Activated naive CD4-positive, alpha-beta T cell treated with anti-CD3 and anti-CD28 coated beads, Interleukin-2, amount 50 U/mL, for 24 hours (primary cell): Measurements from ENCODE around the gene PCSK6.

ENCODE experiments used
- H3K27ac Mint-ChIP-seq: one replicate; pipeline ENCODE4 v1.8.0; 2021; ENCODE audit warnings: mild to moderate bottlenecking, mixed read lengths
- H3K27me3 Mint-ChIP-seq: one replicate; pipeline ENCODE4 v1.8.0; 2021; ENCODE audit warnings: mixed read lengths
- H3K36me3 Mint-ChIP-seq: one replicate; pipeline ENCODE4 v1.8.0; 2021; ENCODE audit warnings: mixed read lengths
- H3K4me1 Mint-ChIP-seq: one replicate; pipeline ENCODE4 v1.8.0; 2021; ENCODE audit warnings: mixed read lengths
- H3K4me3 Mint-ChIP-seq: one replicate; pipeline ENCODE4 v1.8.0; 2021; ENCODE audit warnings: mild to moderate bottlenecking, mixed read lengths
- H3K9me3 Mint-ChIP-seq: one replicate; pipeline ENCODE4 v1.8.0; 2021; ENCODE audit warnings: mixed read lengths

PCSK6 gene

DNA sequence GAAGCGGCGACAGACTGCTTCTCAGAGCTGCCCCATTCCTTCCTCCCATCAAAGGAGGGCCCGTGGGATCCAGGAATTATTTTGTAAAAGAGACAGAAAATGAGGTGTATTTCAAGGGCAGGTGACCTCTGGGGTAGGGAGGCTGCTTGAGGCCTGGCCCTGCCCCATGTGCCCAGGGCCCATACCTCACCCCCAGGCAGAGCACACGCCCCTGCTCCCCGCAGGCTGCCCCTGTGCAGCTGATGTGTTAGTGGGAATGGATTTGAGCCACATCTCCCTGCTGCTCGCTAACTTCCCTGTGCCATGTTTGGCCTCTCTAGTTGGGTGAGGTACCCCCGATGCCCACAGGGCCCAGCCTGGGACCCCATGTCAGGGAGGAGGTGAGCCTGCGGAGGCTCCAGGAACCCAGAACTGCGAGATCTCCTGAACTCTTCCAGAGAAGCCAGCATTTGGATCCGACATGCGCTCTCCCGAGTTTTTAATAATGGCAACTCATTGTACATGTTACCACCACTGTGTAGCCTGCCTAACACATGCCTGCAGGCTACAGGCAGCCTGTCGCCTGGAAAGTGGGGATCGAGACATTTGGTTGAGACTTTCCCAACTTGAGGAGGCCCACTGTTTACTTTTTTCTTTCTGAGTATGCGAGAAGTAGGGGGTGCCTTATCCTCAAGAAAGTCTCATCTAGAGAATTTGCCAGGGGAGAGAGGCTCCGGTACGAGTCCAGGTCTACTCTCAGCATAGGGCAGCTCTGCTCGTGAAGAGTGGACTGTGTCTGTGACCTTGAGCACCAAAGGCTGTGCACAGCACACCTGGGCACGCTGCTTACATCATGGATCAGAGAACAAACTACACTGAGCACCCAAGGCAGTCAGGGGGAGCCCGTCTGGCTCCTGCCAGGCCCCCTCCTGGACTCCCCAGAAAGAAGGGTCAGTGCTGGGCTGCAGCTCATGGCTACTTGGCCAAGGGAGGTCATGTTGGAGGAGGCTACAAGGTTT, 36.1 kb downstream of the PCSK6 start:
- H3K27ac Mint-ChIP-seq, result no peak overlapping the region
- peaks cover 18% of the 10 kb centered on the region for H3K27me3 Mint-ChIP-seq
- H3K36me3 Mint-ChIP-seq, result no peaks in the 10 kb centered on the region

DNA sequence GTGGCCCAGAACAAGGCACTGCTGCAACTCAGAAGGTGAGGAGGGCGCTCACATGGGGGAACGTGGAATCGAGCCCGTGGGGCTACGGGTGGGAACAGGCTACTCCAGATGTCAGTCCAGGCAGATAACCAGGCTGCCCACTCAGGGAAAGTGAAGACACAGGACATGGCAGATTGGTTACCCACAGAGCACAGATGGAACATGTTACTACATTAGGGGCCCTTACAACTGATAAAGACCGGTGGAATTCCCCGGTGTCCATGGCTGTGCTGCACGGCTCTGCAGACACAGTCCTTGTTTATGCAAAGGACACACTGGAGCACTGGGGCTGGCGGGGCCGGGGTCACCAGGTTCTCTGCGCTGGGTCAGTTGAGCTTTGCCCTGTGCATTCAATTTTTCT, 36.9 kb downstream of the PCSK6 start:
- Mint-ChIP-seq H3K27me3 (peaks cover 18% of the 10 kb centered on the region), H3K4me1 (no peaks in the 10 kb centered on the region), H3K27ac (no peak overlapping the region), H3K4me3 (no peak overlapping the region), H3K9me3 (no peaks in the 10 kb centered on the region), H3K36me3 (no peaks in the 10 kb centered on the region)

More for the DNA sequence above, 36.1 kb downstream of the PCSK6 start:
- Mint-ChIP-seq H3K4me1 (no peaks in the 10 kb centered on the region), H3K9me3 (no peaks in the 10 kb centered on the region), H3K4me3 (no peak overlapping the region)

DNA sequence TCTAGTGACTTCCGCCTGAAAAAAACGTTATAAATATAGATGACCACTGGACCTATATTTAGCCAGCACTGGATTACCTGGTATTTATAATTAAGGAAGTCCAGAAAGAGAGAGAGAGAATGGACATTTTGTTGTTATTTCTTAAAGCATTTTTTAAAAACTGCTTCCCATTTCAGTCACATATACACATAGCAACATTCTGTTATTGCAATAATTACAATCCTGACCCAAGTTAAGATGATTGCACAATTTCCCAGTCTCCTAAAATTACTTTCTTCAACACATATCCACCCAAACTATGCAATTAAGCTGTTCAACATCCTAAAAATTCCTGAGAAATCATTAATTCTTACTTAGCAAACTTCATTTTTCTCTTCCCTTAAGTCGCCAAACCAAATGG, 37.7 kb downstream of the PCSK6 start:
- no peaks in the 10 kb centered on the region for H3K36me3 Mint-ChIP-seq
- H3K4me1 Mint-ChIP-seq, result no peaks in the 10 kb centered on the region
- H3K9me3 Mint-ChIP-seq, result no peaks in the 10 kb centered on the region
- H3K27ac Mint-ChIP-seq, result no peak overlapping the region
- H3K27me3 Mint-ChIP-seq, result peaks cover 18% of the 10 kb centered on the region
- H3K4me3 Mint-ChIP-seq, result no peak overlapping the region

DNA sequence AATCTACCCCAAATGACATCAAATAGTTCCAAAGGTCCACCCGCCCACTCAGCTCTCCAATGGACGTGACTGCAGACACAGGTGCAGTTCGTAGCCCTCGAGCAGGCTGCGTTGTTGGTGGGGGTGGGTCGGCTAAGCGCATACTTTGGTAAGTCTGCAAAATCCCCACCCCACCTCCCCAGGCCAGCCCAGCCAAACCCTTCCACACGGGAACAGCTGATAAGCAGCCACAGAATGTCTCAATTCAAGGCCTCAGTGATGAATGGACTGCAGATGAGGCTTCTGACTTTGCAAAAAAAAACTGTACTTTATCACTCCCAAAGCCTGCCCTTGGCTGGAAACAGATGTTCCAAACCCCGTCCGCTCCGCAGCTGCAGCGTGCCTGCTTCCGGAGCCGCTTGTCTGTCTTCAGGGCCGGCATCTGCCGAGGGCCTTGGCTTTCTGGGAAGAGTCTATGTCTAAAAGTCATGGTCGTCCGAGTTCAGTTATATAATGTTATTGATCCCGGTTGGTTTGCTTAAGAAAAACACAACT, 38.2 kb downstream of the PCSK6 start:
- Mint-ChIP-seq H3K27me3 (peaks cover 18% of the 10 kb centered on the region), H3K4me1 (no peaks in the 10 kb centered on the region), H3K4me3 (no peak overlapping the region), H3K36me3 (no peaks in the 10 kb centered on the region), H3K9me3 (no peaks in the 10 kb centered on the region), H3K27ac (no peak overlapping the region)

DNA sequence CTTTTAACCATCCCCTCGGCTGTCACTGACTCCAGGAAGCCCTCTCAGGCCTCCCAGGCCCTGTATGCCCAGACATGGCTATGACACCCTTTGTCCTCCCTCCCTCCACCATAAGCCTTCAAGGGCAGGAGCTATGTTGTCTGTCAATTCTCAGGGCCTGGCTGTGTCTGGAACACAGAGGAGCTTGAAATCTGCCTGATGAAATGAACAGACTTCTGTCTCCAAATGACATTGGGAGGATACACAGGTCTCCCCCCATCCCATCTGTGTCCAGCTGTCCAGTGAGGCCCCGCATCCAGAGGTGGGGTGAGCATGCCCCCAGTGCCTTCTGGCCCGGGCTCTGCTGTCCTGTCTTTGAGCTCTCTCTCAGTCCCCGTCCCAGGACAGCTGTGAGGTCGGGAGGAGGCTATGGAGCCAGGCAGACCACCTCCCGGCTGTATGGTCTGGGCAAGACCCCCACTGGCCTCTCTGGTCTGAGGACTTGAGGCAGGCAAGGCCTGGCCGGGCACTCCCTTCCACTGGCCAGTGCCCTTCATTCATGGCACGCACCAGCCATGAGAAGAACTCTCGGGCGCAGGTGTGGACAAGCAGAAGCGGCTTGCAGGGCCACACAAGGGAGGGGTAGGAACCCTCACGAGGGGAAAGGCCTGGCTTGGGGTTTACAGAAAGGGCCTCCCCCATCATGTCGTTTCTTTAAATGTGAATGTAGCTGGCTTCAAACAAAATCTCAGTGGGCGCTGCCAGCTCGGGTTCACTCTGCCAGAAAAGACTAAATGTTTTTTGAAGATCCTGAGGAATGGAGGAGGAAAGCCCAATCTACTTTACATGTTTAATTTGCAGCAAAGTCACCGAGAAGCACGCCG, 38.9 kb downstream of the PCSK6 start:
- H3K4me3 Mint-ChIP-seq, result no peak overlapping the region
- peaks cover 15% of the 10 kb centered on the region for H3K27me3 Mint-ChIP-seq
- H3K4me1 Mint-ChIP-seq, result no peaks in the 10 kb centered on the region
- H3K9me3 Mint-ChIP-seq, result no peaks in the 10 kb centered on the region
- H3K36me3 Mint-ChIP-seq, result no peaks in the 10 kb centered on the region
- no peak overlapping the region for H3K27ac Mint-ChIP-seq

DNA sequence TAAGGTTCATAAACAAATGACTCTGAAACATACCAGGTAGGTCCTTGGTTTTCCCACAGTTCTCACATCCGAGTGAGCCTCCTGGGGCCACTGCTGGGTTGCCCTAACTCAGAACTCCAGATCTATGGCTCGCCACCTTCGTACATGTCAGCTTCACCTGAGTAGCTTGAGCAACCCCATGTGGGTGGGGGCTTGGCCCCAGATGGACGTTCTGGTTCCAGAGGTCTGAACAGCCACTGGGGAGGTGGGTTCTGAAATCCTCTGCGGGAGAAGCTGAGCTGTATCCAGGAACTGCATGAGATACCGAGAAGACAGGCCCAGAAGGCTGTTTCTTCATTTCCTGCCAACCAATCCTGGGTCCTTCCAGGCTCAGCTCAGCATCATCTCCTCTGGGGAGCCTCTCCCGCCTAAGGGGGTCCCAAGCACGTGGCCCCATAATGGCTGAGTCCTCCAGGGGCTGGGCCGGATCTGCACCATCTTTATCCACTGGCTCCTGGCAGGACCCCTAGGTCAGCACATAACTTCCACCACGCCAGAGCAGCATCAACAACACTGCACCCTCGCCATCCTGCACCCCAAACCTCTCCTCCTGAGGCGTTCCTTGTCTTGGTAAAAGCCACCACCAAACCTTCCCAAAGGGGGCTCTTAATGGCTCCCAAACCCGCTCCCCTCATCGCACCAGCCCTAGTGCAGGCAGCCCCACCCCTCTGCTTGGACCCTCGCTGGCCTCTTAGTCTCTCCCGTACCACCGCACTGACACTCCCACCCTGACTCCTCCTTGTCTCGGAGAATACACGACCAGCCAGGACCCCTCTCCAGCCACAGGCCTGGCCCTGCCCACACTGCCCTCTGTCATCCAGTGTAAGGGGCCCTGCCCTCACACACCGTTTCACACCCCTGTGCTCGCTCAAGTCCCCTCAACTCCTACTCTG, 39.8 kb downstream of the PCSK6 start:
- H3K4me1 Mint-ChIP-seq, result no peaks in the 10 kb centered on the region
- H3K36me3 Mint-ChIP-seq, result no peaks in the 10 kb centered on the region
- H3K9me3 Mint-ChIP-seq, result no peaks in the 10 kb centered on the region
- no peak overlapping the region for H3K27ac Mint-ChIP-seq
- peaks cover 15% of the 10 kb centered on the region for H3K27me3 Mint-ChIP-seq
- H3K4me3 Mint-ChIP-seq, result no peak overlapping the region

DNA sequence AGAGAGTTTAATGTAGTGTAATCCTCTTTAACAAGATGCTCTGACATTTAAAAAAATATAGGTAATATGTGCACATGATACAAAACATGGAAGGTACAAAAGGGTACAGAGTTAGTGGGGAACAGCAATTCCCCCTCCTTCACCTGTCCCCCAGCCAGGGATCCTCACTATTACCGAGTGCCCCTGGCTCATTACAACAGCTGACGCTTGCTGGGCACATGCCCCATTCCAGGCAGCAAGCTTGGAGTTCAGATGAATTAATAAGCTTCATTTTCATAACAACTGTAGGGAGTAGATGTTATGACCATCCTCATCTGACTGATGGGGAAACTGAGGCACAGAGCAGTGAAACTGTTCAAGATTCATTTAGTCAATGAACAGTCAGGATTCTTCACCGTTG, 41.2 kb downstream of the PCSK6 start:
- no peaks in the 10 kb centered on the region for H3K36me3 Mint-ChIP-seq
- H3K27ac Mint-ChIP-seq, result no peak overlapping the region
- H3K27me3 Mint-ChIP-seq, result peaks cover 15% of the 10 kb centered on the region

DNA sequence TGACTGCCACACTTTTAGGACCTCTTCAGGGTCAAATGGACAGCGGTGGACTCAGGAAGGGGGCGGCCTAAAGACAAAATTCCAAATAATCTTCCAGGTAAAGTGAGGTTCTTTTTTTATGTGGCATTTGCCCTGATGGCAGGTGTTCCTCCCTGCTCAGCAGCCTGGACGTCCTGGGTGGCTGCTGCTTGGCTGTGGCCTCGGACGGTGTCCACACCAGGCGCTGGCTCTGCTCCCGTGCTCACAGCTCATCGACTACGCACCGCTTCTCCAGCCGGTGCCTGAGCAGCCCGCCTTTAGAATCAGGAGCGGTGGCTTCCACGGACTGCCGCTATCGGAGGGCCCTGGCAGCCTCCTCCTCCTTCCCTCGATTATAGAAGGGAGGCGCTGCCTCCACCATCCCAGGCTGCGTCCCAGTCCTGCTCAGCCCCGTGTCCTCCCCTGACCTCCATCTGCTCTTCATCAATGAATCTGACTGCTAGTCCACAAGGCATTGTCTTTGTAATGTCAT, 41.9 kb downstream of the PCSK6 start:
- Mint-ChIP-seq H3K27me3 (peaks cover 14% of the 10 kb centered on the region), H3K9me3 (no peaks in the 10 kb centered on the region), H3K4me1 (no peaks in the 10 kb centered on the region), H3K27ac (no peak overlapping the region), H3K36me3 (no peaks in the 10 kb centered on the region), H3K4me3 (no peak overlapping the region)

More for the DNA sequence above, 41.2 kb downstream of the PCSK6 start:
- H3K9me3 Mint-ChIP-seq, result no peaks in the 10 kb centered on the region
- no peak overlapping the region for H3K4me3 Mint-ChIP-seq
- no peaks in the 10 kb centered on the region for H3K4me1 Mint-ChIP-seq

GRCh38 chr15:101447168-101447533, 42.4 kb downstream of the PCSK6 start:
- H3K9me3 Mint-ChIP-seq, result no peaks in the 10 kb centered on the region
- H3K27ac Mint-ChIP-seq, result no peak overlapping the region
- H3K36me3 Mint-ChIP-seq, result no peaks in the 10 kb centered on the region
- H3K27me3 Mint-ChIP-seq, result peaks cover 11% of the 10 kb centered on the region
- H3K4me3 Mint-ChIP-seq, result no peak overlapping the region
- H3K4me1 Mint-ChIP-seq, result no peaks in the 10 kb centered on the region

DNA sequence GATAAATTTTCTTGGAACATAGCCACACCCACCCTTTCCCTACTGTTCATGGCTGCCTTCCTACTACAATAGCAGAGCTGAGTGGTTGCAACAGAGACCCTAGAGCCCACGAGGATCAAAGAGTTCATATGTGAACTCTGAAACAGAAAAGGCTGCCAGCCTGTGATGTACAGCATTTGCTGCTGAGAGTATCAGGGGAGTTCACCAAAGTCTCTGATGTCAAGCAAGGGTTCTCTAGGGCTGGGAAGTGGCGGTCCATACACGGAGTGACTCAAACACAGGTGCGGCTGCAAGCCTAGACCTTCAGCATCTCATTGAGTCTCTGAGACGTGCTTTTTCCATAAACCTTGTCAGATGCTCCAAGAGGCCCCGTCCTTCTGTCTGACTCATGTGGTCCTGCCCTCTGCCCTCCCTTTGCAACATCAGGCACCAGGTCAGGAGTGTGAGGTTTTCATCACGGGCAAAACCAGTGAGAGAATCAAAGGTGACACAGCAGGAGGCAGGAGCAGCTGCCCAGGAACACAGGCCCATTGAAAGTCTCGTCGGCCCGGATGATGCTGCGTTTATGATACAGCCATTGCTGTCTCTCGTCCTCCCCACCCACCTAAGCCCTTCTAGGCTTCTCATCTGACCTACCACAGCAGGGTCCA, 42.9 kb downstream of the PCSK6 start:
- Mint-ChIP-seq H3K4me1 (peaks cover under 1% of the 10 kb centered on the region), H3K27ac (peak overlapping the region; percentile 33), H3K36me3 (no peaks in the 10 kb centered on the region), H3K9me3 (no peaks in the 10 kb centered on the region), H3K27me3 (peaks cover 8% of the 10 kb centered on the region), H3K4me3 (no peak overlapping the region)

GRCh38 chr15:101445562-101446517, 43.7 kb downstream of the PCSK6 start:
- peak overlapping the region; percentile 33 for H3K27ac Mint-ChIP-seq
- H3K4me3 Mint-ChIP-seq, result no peak overlapping the region
- H3K4me1 Mint-ChIP-seq, result peaks cover 6% of the 10 kb centered on the region
- H3K36me3 Mint-ChIP-seq, result no peaks in the 10 kb centered on the region
- peaks cover 5% of the 10 kb centered on the region for H3K27me3 Mint-ChIP-seq
- H3K9me3 Mint-ChIP-seq, result no peaks in the 10 kb centered on the region

GRCh38 chr15:101444807-101445508, 44.5 kb downstream of the PCSK6 start:
- Mint-ChIP-seq H3K27ac (no peak overlapping the region), H3K36me3 (no peaks in the 10 kb centered on the region), H3K9me3 (no peaks in the 10 kb centered on the region), H3K4me1 (peaks cover 6% of the 10 kb centered on the region), H3K27me3 (peaks cover 2% of the 10 kb centered on the region), H3K4me3 (no peak overlapping the region)

DNA sequence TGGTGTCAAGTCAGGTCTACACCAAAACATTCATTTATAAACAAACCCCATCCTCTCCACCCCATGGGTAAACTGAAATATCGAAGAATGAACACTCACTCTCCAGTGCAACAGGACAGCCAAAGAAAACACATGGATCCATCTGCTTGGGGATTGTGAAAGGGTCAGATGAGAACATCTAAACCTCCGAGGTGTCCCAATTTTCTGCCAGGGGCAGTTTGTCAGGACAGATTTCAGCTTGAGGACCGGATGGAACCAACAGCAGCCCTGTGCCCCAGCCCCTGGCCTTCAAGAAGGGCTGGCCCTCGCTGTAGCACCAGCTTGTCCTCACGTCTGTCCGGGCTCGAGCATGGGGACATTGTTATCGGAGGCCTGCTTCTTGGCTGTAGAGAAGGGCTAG, 45.5 kb downstream of the PCSK6 start:
- H3K27me3 Mint-ChIP-seq, result peaks cover 3% of the 10 kb centered on the region
- H3K4me1 Mint-ChIP-seq, result peaks cover 6% of the 10 kb centered on the region

More for the DNA sequence above, 45.5 kb downstream of the PCSK6 start:
- no peaks in the 10 kb centered on the region for H3K9me3 Mint-ChIP-seq
- no peak overlapping the region for H3K4me3 Mint-ChIP-seq
- no peak overlapping the region for H3K27ac Mint-ChIP-seq
- H3K36me3 Mint-ChIP-seq, result no peaks in the 10 kb centered on the region
